AG04450 (cell line): Measurements from ENCODE around the gene ZNF37A. TPM values are rescaled to one million over a fixed set of nuclear protein-coding genes. Genes with fewer than 3 reads are reported as not detected.
"Not testable (repeated sequence)": the region's sequence is repeated elsewhere in the genome, so short reads cannot be mapped to it uniquely, and the experiment has no call there.

Source experiments
- CTCF ChIA-PET: fragments of 300-600, 350-600 bp; formaldehyde crosslinking; extraction: SDS; loops from one replicate; lab custom pipeline; 2022; ENCODE audit warnings: antibody characterized with exemption, inconsistent platforms; lab: Charles Lee
- POLR2A ChIA-PET: fragments of 350-600 bp; formaldehyde crosslinking; extraction: SDS; loops from one replicate; lab custom pipeline; 2021; ENCODE audit warnings: antibody characterized with exemption, inconsistent platforms; lab: Yijun Ruan, JAX
- DNase-seq: peaks from one replicate; pipeline ENCODE4 v3.0.0-alpha.2; 2011; ENCODE audit warnings: low read depth, low spot score
- H3K27ac ChIP-seq: one replicate; pipeline ENCODE4 v1.5.1; 2012; ENCODE audit warnings: low read depth, low read length, control low read depth
- H3K27me3 ChIP-seq: one replicate; pipeline ENCODE4 v1.6.0; 2012; ENCODE audit warnings: low read length; ENCODE audit not compliant: control insufficient read depth, insufficient read depth
- H3K4me3 ChIP-seq: 2 replicates; pipeline ENCODE4 v1.5.1; 2011; ENCODE audit warnings: mild to moderate bottlenecking, low read depth, low read length, control low read depth
- H3K9me3 ChIP-seq: 2 replicates; pipeline ENCODE4 v1.5.1; 2012; ENCODE audit warnings: low read length; ENCODE audit not compliant: control insufficient read depth, insufficient read depth
- CTCF ChIP-seq: IDR thresholded peaks from 2 replicates; pipeline ENCODE4 v1.5.1; 2011; ENCODE audit warnings: low read depth, low read length, control low read depth, inconsistent platforms
- polyA plus RNA-seq: library from polyadenylated mRNA; depleted of rRNA; stranded (reverse); fragments of >200 nt; gene quantifications from 2 replicates; pipeline ENCODE4 v1.2.3, GENCODE V29; 2011

Gene ZNF37A
- polyA plus RNA-seq, 1 experiment: 10.7 TPM

- Histone ChIP-seq H3K4me3 (no peak overlapping the region), H3K9me3 (peaks cover 44% of the 10 kb centered on the region), H3K27ac (no peak overlapping the region), H3K27me3 (no peaks in the 10 kb centered on the region)
- TF ChIP-seq CTCF: no peak
- ChIA-PET POLR2A (no interaction called here), CTCF (no interaction called here)
- DNase-seq: no peak
Measured at GRCh38 chr10:38119038-38119437, 24.9 kb downstream of the ZNF37A start.

- peaks cover 8% of the 10 kb centered on the region for H3K9me3 ChIP-seq
- DNase-seq: no peak
- H3K4me3 ChIP-seq: no peak overlapping the region
- no peaks in the 10 kb centered on the region for H3K27me3 ChIP-seq
- TF ChIP-seq CTCF: no peak
- H3K27ac ChIP-seq: no peak overlapping the region
- ChIA-PET CTCF (no interaction called here), POLR2A (no interaction called here)
Measured at GRCh38 chr10:38127812-38128211, 33.7 kb downstream of the ZNF37A start.

- Histone ChIP-seq H3K27ac (no peak overlapping the region), H3K27me3 (no peaks in the 10 kb centered on the region), H3K4me3 (no peak overlapping the region), H3K9me3 (peaks cover 4% of the 10 kb centered on the region)
- CTCF ChIA-PET: no interaction called here
- no peak for TF ChIP-seq CTCF
- no peak for DNase-seq
- POLR2A ChIA-PET: no interaction called here
Measured at GRCh38 chr10:38143587-38143986, 49.5 kb downstream of the ZNF37A start.

GRCh38 chr10:38146579-38147333, 52.6 kb downstream of the ZNF37A start:
- DNase-seq: no peak
- Histone ChIP-seq H3K27me3 (no peaks in the 10 kb centered on the region), H3K9me3 (peaks cover 4% of the 10 kb centered on the region), H3K4me3 (no peak overlapping the region), H3K27ac (no peak overlapping the region)
- no peak for TF ChIP-seq CTCF
- ChIA-PET CTCF (no interaction called here), POLR2A (no interaction called here)

- ChIA-PET CTCF (no interaction called here), POLR2A (interaction anchor here (0.6 kb wide), 1 partner anchor 171 kb away, joined by 3 read pairs; the partner anchor contains the start of gene ZNF25)
- H3K4me3 ChIP-seq: no peak overlapping the region
- no peak for TF ChIP-seq CTCF
- no peaks in the 10 kb centered on the region for H3K27me3 ChIP-seq
- no peak overlapping the region for H3K27ac ChIP-seq
- no peak for DNase-seq
- peaks cover 4% of the 10 kb centered on the region for H3K9me3 ChIP-seq
Measured at GRCh38 chr10:38147686-38148085, 53.5 kb downstream of the ZNF37A start.

- CTCF ChIA-PET, H3K27ac ChIP-seq, DNase-seq, H3K9me3 ChIP-seq, H3K27me3 ChIP-seq, H3K4me3 ChIP-seq, POLR2A ChIA-PET: not testable (repeated sequence)
Measured at GRCh38 chr10:38150891-38151463, 56.8 kb downstream of the ZNF37A start.
